Activated naive CD4-positive, alpha-beta T cell treated with anti-CD3 and anti-CD28 coated beads, Interleukin-2, amount 50 U/mL, for 72 hours (primary cell): ENCODE data around the gene ANKRD13D. TPM values are rescaled to one million over a fixed set of nuclear protein-coding genes. Genes with fewer than 3 reads are reported as not detected.

Source experiments
- ATAC-seq, 2 donors: fragments of 150-1000 bp; cut with Tn5 transposase; 2 replicates each; pipeline ENCODE4 v1.10.0; 2021; ENCODE audit warnings: mild to moderate bottlenecking in 2 of 2, moderate library complexity in 2 of 2
- DNase-seq, 2 donors: peaks; one replicate each; pipeline ENCODE4 v3.0.0; 2021 to 2022; ENCODE audit warnings: low spot score in 2 of 2
- H3K27ac Mint-ChIP-seq, 2 donors: one replicate each; pipeline ENCODE4 v1.8.0; 2022; ENCODE audit warnings: mild to moderate bottlenecking in 2 of 2, mixed read lengths in 2 of 2
- H3K36me3 Mint-ChIP-seq, 2 donors: one replicate each; pipeline ENCODE4 v1.8.0; 2022; ENCODE audit warnings: mixed read lengths in 2 of 2
- H3K9me3 Mint-ChIP-seq, 2 donors: one replicate each; pipeline ENCODE4 v1.8.0; 2022; ENCODE audit warnings: mixed read lengths in 2 of 2
- total RNA-seq, 2 donors: library from RNA; stranded (reverse); gene quantifications; one replicate each; pipeline ENCODE4 v1.2.3, GENCODE V29; 2022

Gene ANKRD13D
- total RNA-seq, 2 donors from 2014 or later: 76.0 to 213 TPM

GRCh38 chr11:67268962-67269268 is 20.2 kb upstream of the ANKRD13D start:
- peak overlapping the region; percentile 50 to 97 for H3K27ac Mint-ChIP-seq

GRCh38 chr11:67269401-67270255 is 19.5 kb upstream of the ANKRD13D start:
- Mint-ChIP-seq H3K36me3 (peaks cover 48 to 71% of the 10 kb centered on the region in 2 donors), H3K27ac (peak overlapping the region; percentile 89 to 97), H3K9me3 (no peaks in the 10 kb centered on the region)
- DNase-seq (peak in 1 of 2 donors; percentile 83), ATAC-seq (peak in 1 of 2 donors; percentile 25)

More at GRCh38 chr11:67268962-67269268, 20.2 kb upstream of the ANKRD13D start:
- peak in 1 of 2 donors; percentile 58 for DNase-seq
- peaks cover 48 to 67% of the 10 kb centered on the region in 2 donors for H3K36me3 Mint-ChIP-seq
- H3K9me3 Mint-ChIP-seq: no peaks in the 10 kb centered on the region
- no peak for ATAC-seq

- H3K36me3 Mint-ChIP-seq: peaks cover 48 to 69% of the 10 kb centered on the region in 2 donors
- H3K27ac Mint-ChIP-seq: peak overlapping the region; percentile 89 to 97
- ATAC-seq (no peak), DNase-seq (no peak)
- H3K9me3 Mint-ChIP-seq: no peaks in the 10 kb centered on the region
Measured at GRCh38 chr11:67270256-67271204, 18.6 kb upstream of the ANKRD13D start.

DNA sequence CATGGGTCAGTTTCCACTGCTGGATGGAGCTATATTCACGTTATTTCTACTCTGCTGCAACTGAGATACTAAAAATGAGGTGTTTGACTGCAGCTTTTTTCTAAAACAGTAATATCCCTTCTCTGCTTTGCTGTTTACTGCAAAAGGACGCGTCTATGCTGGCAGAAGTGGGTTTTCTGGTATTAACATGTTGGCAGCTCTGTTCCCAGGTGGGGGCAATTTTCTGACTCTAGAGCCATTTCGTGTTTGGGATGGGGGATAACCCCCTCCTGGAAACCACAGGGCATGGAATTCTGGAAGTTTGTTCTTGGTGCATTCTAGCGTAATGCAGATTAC is 17.9 kb upstream of the ANKRD13D start:
- Mint-ChIP-seq H3K9me3 (no peaks in the 10 kb centered on the region), H3K36me3 (peaks cover 48 to 65% of the 10 kb centered on the region in 2 donors), H3K27ac (peak overlapping the region; percentile 89 to 97)
- DNase-seq (no peak), ATAC-seq (no peak)

- Mint-ChIP-seq H3K27ac (peak overlapping the region; percentile 89 to 97), H3K36me3 (peaks cover 48 to 68% of the 10 kb centered on the region in 2 donors), H3K9me3 (no peaks in the 10 kb centered on the region)
- ATAC-seq (peak; percentile 14 to 53), DNase-seq (peak in 1 of 2 donors; percentile 89)
Measured at GRCh38 chr11:67271541-67272284, 17.4 kb upstream of the ANKRD13D start.

- peak in 1 of 2 donors; percentile 16 for ATAC-seq
- Mint-ChIP-seq H3K36me3 (peaks cover 46 to 67% of the 10 kb centered on the region in 2 donors), H3K9me3 (no peaks in the 10 kb centered on the region), H3K27ac (peak overlapping the region; percentile 93 to 97)
- peak in 1 of 2 donors; percentile 69 for DNase-seq
Measured at GRCh38 chr11:67272327-67273259, 16.5 kb upstream of the ANKRD13D start.

GRCh38 chr11:67273260-67273990 is 15.7 kb upstream of the ANKRD13D start:
- Mint-ChIP-seq H3K36me3 (peaks cover 41 to 63% of the 10 kb centered on the region in 2 donors), H3K9me3 (no peaks in the 10 kb centered on the region), H3K27ac (peak overlapping the region; percentile 93 to 97)
- ATAC-seq: no peak
- peak in 1 of 2 donors; percentile 54 for DNase-seq

DNA sequence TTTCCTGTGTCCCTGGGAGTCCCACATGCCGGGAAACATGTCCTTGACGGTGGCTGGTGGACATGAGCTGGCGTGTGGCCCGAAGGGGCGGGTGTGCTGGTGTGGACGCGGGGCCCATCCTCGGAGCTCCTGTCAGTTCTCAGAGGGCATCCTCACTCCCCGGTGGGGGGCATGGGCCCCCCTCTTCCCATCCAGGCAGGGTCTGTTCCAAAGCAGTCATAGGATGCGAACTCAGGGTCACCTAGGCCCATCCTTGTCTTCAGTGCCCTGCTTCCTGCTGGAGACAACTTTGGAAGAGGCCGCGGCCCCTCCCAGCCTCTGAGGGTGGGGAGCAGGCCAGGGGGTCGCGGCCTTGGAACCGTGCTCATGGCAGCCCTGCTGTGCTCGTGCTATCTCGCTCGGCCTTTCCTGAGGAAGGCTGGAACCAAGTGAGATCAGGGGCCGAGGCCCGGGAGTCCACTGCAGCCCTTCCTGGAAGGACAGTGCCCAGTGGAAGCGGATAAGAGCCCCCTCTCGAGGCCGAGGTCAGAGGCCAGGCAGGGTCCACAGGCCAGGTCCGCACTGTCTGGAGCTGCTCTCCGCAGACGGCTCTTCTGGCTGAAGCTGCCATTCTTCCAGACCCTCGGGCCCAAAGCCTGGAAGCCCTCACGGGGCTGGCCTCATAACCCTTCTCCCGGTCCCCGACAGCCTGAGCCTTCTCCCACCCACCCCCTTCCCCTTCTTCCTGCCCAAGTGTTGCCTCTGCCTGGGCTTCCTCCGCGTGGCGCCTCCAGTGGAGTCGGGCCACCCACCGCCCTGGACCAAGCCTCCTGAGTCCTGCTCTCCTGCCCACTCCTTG is 14.1 kb upstream of the ANKRD13D start:
- peak in 1 of 2 donors; percentile 59 for DNase-seq
- Mint-ChIP-seq H3K9me3 (no peaks in the 10 kb centered on the region), H3K36me3 (peaks cover 37 to 61% of the 10 kb centered on the region in 2 donors), H3K27ac (peak overlapping the region; percentile 96 to 97)
- no peak for ATAC-seq

DNA sequence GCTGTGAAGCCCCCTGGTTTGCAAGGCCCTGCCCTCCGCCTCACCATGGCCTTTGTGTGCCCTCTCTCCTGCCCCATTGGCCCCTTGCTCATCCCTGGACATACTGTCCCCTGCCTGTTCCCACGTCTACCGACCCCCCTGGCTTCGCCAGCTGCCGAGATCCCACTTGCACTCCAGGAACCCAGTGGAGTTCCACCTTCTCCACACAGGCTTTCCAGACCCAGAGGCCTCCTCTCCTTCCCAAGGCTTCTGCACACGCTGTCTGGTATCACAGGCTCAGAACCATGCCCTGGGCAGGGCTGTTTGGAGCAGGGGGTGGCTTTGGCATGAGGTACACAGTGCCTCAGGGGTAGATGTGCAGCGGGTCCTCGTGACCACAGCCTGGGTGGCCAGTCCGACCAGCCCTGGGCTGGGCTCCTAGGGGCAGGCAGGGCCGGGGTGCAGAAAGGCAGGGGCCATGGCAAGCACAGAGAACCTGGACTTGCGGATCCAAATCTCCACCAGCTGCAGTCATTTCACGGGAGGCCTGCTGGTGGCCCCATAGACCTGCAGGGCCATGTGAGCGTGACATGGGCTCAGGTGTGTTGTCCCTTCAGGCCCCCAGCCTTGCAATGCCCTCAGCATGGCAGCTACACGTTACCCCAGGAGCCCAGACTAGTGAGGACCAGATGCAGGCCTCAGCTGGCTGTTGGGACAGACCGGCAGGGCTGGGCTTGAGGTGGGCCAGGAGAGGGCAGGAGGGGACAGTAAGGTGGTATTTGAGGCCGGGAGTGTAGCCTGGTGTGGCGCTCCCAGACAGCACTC is 13.3 kb upstream of the ANKRD13D start:
- peaks cover 34 to 60% of the 10 kb centered on the region in 2 donors for H3K36me3 Mint-ChIP-seq
- DNase-seq (peak in 1 of 2 donors; percentile 57), ATAC-seq (no peak)
- no peaks in the 10 kb centered on the region for H3K9me3 Mint-ChIP-seq
- H3K27ac Mint-ChIP-seq: peak overlapping the region; percentile 70 to 97

GRCh38 chr11:67276781-67277230 is 12.3 kb upstream of the ANKRD13D start:
- DNase-seq: peak in 1 of 2 donors; percentile 84
- Mint-ChIP-seq H3K36me3 (peaks cover 26 to 52% of the 10 kb centered on the region in 2 donors), H3K9me3 (no peaks in the 10 kb centered on the region), H3K27ac (peak overlapping the region; percentile 92 to 97)
- ATAC-seq: peak; percentile 54 to 74

- DNase-seq (peak; percentile 82 to 89), ATAC-seq (peak; percentile 87 to 89)
- Mint-ChIP-seq H3K9me3 (no peaks in the 10 kb centered on the region), H3K27ac (peak overlapping the region; percentile 92 to 97), H3K36me3 (peaks cover 25 to 47% of the 10 kb centered on the region in 2 donors)
Measured at GRCh38 chr11:67277231-67277961, 11.7 kb upstream of the ANKRD13D start.

DNA sequence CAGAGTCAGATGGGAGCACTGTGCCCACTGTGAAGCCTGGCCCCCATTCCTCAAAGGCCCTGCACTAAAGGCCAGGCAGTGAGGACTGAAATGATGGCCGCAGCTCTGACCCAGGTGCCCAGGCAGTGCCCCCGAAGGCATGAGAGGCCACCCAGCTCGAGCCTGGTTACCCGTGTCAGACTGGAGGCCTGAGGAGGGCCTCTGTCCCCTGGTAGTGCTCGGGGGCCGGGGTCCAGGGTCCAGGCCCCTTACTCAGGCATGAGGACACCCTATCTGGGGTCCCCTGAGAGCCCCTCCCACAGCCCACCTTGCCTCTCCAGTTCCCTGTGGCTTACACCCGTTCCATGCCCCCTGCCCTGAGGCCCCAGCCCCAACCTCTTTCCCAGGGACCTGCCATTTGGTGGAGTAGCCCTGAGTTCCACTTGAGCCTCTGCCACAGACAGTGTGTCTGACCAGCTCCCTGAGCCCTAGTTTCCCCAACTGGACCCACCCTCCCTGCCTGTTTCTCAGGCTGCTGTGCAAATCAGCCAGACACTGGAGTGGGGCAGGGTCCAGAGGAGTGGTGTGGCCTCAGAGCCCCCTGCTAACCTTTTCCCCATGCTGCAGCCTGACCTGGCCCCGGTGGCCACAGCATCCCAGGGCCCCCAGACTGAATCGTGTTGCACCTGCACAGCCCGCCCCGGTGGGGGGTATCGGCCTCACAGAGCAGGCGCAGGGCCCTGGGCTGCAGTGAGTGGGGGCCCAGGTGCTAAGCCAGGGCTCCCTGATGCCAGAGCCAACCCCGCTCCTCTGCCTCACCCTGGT is 10.8 kb upstream of the ANKRD13D start:
- DNase-seq (peak in 1 of 2 donors; percentile 57), ATAC-seq (no peak)
- peaks cover 25 to 47% of the 10 kb centered on the region in 2 donors for H3K36me3 Mint-ChIP-seq
- no peaks in the 10 kb centered on the region for H3K9me3 Mint-ChIP-seq
- peak overlapping the region; percentile 92 to 97 for H3K27ac Mint-ChIP-seq
